Muscle of back (tissue), 13 donors: ENCODE data around the gene MYOCOS. TPM values are rescaled to one million over a fixed set of nuclear protein-coding genes. Genes with fewer than 3 reads are reported as not detected.
"Not testable (repeated sequence)": the region's sequence is repeated elsewhere in the genome, so short reads cannot be mapped to it uniquely, and the experiment has no call there.

Experiments used
- DNase-seq, 3 donors: peaks; one replicate each; pipeline versions ENCODE4 v3.0.0 to v3.0.0-alpha.2; 2013
- long read RNA-seq, 9 donors: transcript quantifications; one replicate each; lab custom pipeline, GENCODE V29; 2026
- polyA plus RNA-seq, 10 donors: library from polyadenylated mRNA; unstranded; fragments of 120-200 nt; gene quantifications; one replicate each; pipeline ENCODE4 v1.2.1, GENCODE V29; 2013; ENCODE audit not compliant: insufficient read length in 10 of 10

Gene MYOCOS, protein sequence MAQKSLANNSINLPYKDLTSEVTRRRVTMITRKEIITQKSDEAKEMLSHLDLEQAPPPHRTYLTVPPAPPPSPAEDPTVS
- polyA plus RNA-seq, result under 1 TPM in 5 of 10 donors, not detected in 5; 0.08 to 0.23 (median 0.17) TPM
- long read RNA-seq, donor 1, result 0 reads
- long read RNA-seq, donor 2, result 0 reads
- long read RNA-seq, donor 3, result 0 reads
- long read RNA-seq, donor 4, result 0 reads
- long read RNA-seq, donor 5, result 0 reads
- long read RNA-seq, donor 6, result 0 reads
- long read RNA-seq, donor 7, result 0 reads
- long read RNA-seq, donor 8, result 0 reads
- long read RNA-seq, donor 9, result 0 reads

DNA sequence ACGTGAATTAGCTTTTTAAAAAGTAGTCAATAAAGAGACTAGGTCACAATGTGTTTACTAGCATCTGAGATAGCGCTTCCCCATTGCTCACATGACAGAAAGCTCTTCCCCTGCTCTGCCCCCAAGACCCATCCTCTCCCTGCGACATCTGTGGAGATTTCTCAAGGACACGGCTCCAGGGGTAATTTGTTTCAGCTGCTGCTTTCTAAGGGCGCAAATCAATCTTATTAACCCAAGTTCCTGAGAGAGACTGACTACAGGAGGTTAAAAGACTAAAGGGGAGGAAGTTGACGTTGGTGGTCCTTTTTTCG lies at the start of gene MYOCOS:
Gene MYOCOS, plus strand, starts transcription at position 92 of the 311 bp plus-strand sequence. CDS start 1,641 bp downstream, outside the sequence.
- no peak for DNase-seq

DNA sequence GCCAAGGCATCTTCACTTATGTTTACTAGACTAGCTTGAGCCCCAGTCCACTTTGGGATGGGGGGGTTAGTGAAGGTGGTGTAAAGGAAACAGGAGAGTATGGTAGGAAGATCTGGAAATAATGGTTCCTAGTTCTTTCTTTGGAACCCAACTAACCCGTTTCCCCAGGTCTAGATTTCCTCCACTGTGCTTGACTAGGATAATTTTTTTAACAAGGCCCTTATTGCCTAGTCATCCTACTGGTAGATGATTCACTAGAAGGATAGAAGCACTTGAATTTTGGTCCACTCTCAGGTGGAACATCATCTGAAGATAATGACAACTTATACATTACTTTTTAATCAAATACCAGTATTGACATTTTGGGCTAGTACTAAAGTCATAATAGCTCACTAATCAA lies 45.9 kb upstream of the MYOCOS start:
- no peak for DNase-seq

DNA sequence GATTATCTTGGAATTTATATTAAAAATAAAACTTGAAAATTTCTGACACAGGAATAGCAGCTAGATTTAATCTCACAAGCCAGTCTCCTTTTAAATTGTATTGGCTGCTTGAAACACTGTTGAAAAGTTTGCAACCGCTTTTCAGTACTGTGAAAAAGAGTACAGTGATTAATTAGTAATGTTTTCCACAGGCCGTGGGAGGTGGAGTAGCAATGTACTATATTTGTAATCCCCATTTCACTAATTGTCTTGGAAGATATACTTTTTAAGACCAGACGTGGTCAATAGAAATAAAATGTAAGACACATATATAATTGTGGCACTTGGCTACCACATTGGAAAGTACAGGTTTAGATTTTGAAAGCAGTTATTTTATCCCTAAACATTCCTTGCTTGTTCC lies 40.8 kb upstream of the MYOCOS start:
- no peak for DNase-seq

DNA sequence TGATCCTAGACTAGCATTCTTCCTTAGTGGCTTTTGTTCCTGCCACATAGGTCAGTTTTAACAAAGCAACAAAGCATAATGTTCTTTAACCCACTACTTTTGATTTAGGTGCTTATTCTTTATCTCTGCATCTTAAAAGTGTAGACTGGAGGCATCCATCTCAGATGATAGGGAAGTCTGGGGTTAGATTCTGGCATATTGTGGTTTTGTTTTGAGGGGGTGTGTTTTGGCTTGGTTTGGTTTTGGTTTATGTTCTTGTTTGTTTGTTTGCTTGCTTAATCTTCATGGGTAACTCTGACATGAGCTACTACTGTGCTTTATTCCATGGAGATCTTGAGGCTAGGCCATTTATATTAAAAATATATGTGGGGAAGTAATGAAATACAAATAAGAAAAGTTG lies 40.3 kb upstream of the MYOCOS start:
- DNase-seq, result no peak

DNA sequence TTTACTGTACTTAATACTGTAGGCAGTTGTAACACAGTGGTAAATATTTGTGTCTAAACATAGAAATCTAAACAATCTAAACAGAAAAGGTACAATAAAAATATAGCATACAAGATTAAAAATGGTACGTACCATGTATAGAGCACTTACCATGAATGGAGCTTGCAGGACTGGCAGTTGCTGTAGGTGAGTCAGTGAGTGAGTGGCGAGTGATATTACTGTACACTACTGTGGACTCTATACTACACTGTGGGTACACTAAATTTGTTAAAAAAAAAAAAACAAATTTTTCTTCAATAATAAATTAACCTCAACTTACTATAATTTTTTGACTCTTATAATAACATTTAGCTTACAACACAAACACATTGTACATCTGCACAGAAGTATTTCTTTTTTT lies 39.5 kb upstream of the MYOCOS start:
- no peak for DNase-seq

DNA sequence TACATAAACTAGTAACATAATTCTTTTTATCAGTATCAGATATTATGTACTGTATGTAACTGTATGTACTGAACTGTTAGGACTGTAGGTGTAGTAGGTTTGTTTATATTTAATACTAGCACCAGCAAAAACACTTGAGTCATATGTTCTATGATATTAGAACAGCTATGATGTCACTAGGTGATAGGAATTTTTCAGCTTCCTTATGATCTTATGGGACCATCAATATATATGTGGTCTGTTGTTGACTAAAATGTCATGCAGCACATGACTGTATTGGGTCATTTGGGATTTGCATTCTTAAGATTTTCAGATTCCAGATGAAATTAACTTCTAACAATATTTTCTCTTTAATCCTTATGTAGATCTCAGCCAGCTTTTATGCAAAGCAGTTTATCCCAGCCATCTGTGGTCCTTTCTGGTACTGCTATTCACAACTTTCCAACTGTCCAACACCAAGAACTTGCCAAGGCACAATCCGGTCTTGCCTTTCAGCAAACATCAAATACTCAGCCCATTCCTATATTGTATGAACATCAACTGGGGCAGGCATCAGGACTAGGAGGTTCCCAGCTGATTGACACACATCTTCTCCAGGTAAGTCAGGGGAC lies 38.3 kb upstream of the MYOCOS start:
- no peak for DNase-seq

DNA sequence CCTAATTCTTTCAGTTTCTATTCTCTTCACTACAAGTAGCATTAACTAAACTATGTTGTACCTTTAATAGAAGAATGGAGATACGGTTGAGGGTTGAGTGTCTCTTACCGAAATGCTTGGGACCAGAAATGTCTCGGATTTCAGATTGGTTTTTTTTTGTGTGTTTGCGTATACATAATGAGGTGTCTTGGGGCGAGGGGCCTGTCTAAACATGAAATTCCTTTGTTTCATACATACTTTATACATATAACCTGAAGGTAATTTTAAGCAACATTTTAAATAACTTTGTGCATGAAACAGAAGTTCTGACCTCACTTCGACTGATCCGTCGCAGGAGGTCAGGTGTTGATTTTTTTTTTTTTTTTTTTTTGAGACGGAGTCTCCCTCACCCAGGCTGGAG lies 36.3 kb upstream of the MYOCOS start:
- DNase-seq, result no peak

DNA sequence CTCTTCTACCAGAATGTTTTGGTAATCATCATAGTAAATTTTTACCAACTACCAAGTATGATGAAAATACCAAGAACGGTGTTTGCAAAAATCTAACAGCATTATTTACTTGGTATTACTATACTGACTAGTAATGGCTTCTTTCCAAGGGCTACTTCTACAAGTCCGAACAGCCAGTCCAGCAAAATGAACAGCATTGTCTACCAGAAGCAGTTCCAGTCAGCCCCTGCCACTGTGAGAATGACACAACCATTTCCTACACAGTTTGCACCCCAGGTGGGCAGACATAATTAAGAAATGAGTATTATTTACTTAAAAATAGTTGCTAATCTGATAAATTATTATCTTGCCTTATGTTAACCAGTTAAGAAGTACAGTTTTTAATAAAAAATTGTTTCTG lies 33.8 kb upstream of the MYOCOS start:
- DNase-seq, result no peak

DNA sequence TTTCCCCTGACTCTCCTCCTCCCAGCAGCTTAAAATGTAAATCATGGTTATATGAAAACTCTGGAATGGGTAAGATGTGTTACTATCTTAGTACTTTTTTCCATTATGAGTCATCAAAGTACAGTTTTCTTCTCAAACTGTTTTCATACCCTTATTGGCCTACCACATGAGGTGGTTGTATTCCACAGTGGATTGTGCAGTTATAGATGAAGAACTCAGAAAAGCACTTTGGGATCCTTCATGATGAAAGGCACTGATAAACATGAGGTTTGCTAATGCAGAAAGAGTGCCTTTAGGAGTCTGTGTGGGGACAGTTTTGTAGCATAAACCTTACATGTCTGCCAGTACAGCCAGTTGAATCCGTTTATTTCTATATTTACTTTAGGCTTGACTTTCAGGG lies 32.0 kb upstream of the MYOCOS start:
- peak in 1 of 3 donors; percentile 5 for DNase-seq

DNA sequence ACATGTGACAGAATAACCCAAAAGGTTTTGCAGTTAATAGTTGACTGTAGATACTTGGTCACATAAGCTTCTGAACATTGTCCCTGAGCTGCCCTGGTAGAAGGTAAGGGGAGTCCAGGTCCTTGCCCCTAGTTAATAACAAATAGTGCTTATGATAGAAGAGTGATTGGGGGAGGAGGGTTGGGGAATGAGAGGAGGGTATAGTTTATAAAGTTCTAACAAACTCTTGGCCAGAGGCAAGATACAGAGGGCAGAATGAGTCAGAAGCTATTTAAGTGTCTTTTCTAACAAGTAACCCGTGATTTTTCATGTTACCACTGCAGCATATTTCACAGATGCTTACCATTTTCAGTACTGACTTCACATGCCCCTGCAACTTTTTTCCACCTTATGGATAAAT lies 26.7 kb upstream of the MYOCOS start:
- no peak for DNase-seq

DNA sequence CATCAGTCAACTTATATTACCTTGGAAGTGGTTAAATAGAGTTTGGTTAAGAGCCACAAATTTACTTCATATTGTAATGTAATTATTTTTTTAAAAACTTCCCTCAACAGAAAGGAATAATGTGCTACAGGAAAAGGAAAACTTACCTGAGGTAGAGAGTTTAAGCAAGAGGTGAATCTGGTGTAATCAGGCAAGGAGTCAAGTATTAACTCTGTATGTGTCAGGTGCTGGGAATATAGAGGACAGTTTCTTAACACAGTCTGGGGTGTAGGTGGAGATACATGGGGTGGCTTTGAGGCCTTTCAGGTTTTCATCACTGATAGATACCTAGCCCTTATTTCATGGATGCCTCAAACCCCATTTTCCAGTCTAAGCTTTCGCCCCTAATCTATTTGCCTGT lies 25.9 kb upstream of the MYOCOS start:
- DNase-seq, result no peak

DNA sequence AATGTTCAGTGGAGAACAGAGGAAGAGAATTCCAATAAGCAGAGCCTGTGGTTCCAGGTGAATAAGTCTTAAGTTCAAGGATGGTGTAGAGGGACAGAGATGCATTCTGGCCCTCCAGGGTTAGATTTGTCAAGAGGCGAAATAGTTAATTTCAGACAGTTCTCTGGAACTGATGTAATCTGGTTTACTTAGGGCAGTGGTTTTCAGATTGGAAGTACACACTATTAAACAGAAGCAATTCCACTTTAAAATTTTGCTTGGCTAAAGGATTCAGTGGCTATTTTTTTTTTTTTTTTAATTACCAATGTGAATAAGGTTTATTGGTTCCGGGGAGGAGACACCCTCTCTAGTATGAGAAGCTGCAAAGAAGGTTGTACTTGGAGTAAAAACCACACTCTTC lies 25.3 kb upstream of the MYOCOS start:
- DNase-seq, result no peak

DNA sequence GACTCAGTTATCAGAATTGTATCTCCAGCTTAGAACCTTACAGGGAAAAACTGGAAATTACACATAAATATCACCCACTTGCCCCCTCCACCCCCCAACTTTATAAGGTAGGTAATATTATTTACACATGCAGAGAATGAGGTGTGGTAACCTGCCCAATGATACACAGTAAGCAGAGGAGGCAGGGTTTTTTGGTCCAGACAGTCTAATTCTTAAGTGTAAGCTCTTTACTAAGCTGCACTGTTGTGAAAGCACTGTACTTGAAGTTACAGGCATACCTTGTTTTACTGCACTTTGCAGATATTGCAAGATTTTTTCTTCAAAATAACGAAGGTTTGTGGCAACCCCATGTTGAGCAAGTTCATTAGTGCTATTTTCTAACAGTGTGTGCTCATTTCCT lies 24.8 kb upstream of the MYOCOS start:
- DNase-seq, result no peak

DNA sequence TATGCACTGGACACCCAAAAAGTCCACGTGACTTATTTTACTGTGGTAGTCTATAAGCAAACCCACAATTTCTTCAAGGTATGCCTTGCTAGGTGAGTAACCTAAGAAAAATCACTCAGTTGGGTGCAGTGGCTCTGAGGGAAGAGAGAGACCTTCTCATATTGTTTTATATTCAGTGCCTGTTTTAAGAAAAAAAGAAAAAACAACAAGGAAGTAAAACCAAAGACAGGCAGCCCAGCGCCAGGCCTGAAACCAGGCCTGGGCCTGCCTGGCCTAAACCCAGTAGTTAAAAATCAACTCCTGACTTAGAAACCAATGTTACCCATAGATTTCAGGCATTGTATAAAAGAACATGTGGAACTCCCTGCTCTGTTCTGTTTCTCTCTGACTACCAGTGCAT lies 21.7 kb upstream of the MYOCOS start:
- not testable (repeated sequence) for DNase-seq

DNA sequence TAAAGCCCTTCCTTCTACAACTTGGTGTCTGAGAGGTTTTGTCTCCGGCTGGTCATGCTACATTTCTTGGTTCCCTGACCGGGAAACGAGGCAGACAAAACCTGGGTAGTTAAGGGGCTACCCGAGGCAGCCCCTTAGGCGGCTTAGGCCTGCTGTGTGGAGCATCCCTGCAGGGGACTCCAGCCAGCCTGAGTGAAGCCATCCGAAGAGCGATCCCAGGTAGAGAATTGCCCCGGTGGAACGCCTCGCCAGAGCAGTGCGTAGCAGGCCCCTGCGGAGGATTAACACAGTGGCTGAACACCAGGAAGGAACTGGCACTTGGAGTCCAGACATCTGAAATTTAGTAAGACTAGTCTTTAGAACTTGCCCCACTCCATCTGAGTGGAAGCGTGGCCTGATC lies 21.2 kb upstream of the MYOCOS start:
- no peak for DNase-seq

DNA sequence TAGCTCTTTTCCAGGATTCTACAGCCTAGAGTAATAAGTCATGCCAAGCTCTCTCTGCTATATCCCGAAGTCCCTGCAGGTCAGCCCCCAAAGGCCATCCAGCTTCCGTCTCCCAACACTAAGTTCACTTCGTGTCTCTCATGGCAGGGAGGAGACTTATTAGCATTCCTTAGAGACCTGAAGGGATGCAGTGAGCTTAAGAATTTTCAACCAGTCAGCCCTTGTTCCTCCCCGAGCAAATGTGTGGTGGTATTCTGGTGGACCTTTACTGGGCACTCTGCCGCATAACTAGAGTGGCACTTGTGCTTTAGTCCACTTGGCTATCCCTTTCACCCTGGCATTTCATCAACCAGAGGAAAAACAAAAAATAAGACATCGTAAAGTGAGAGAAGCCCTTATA lies 19.0 kb upstream of the MYOCOS start:
- not testable (repeated sequence) for DNase-seq

DNA sequence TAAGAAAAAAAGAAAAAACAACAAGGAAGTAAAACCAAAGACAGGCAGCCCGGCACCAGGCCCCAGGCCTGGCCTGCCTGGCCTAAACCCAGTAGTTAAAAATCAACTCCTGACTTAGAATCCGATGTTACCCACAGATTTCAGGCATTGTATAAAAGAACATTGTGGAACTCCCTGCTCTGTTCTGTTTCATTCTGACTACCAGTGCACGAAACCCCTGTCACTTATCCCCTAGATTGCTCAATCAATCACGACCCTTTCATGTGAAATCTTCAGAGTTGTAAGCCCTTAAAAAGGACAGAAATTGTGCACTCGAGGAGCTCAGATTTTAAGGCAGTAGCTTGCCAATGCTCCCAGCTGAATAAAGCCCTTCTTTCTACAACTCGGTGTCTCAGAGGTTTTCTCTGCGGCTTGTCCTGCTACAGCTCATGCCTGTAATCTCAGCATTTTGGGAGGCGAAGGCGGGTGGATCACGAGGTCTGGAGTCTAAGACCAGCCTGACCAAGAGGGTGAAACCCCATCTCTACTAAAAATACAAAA lies 15.6 kb upstream of the MYOCOS start:
- no peak for DNase-seq

DNA sequence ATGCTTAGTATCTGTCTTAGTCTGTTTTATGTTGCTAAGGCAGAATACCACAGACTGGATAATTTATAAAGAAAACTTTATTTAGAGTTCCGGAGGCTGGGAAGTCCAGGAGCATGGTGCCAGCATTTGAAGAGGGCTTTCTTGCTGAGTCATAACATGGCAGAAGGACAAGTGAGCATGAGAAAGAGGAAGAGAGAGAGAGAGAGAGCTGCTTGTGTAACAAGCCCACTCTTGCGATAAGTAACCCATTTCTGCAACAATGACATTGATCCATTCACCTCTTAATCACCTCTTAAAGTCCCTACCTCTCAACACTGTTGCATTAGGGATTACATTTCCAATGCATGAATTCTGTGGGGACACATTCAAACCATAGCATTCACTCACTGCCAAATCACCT lies 11.7 kb upstream of the MYOCOS start:
- no peak for DNase-seq

DNA sequence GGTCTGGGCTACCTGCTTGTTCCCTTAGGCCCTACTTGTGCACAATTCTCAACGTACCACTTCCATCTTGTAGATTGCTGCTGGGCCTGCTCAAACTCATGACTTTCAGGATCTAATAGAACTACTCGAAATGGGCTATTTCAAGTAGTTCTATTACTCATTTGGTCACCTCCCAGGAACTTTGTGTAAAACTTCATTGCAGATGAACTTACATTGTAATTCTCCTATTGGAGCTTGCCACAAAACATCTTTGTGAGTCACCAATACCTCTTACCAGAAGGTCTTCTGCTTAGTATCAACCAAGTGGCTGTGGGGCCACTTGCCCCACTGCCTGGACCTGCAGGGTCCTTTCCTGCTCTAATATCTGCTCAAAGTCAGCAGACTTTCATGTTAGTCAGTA lies 10.7 kb upstream of the MYOCOS start:
- DNase-seq, result no peak

DNA sequence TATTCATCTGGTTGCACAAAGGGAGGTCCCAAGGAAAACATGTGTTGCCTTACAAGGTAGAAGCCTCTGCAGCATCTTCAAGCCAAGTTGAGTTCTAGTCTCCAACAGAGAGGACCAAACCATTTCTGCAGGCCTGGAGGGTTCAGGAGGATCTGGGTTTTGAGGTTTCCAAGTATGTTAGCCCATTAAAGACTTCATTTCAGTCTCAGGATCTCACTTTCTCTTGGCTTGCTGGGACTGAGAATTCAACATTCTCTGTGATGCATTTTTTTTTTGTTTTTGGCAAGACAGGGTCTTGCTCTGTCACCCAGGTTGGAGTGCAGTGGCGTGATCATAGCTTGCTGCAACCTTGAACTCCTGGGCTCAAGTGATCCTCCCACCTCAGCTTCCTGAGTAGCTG lies 8.8 kb upstream of the MYOCOS start:
- no peak for DNase-seq

DNA sequence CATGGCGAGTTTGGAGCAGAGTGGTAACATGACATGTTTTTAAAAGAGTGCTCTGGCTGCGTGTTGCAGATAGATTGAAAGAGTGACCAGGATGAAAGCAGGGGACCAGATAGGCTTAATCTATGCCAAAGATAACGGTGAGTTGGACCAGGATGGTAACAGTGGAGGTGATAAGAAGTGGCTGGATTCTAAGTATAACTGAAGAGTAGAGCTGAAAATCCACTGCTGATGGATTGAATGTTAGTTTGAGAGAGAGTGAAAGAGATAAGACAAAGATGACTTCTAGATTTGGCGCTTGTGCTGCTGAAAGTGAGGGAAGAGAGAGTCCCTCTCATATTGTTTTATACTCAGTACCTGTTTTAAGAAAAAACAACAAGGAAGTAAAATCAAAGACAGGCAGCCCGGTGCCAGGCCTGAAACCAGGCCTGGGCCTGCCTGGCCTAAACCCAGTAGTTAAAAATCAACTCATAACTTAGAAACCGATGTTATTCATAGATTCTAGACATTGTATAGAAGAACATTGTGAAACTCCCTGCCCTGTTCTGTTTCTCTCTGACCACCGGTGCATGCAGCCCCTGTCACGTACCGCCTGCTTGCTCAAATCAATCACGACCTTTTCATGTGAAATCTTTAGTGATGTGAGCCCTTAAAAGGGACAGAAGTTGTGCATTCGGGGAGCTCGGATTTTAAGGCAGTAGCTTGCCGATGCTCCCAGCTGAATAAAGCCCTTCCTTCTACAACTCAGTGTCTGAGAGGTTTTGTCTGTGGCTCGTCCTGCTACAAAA lies 6.7 kb upstream of the MYOCOS start:
- not testable (repeated sequence) for DNase-seq

DNA sequence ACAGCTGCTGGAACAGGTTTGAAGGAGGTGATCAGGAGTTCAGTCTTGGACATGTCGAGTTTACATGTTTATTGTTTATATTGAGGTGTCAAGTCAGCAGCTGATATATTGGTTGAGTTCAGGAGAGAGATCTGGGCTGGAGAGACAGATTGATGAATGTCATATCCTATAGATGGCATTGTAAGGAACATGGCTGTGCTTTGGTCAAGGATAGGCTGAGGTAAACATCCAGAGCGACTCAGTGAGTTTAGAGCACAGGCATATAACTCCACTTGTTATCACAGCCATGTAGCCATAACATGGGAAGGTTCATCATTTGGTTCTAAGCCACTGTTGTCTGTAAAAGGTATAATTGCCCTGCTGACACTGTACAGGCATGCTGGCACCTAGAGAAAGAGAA lies 5.5 kb upstream of the MYOCOS start:
- no peak for DNase-seq
